Nephron progenitor cell (in vitro differentiated cells): ENCODE measurements around the gene TSPOAP1.

Source experiments
- DNase-seq: peaks from one replicate; pipeline ENCODE4 v3.0.0; 2021
- H3K27ac Mint-ChIP-seq: 2 replicates; pipeline ENCODE4 v1.8.0; 2021; ENCODE audit warnings: mild to moderate bottlenecking, moderate library complexity, mixed read lengths
- H3K27me3 Mint-ChIP-seq: 2 replicates; pipeline ENCODE4 v1.8.0; 2021; ENCODE audit warnings: mild to moderate bottlenecking, low read depth, mixed read lengths; ENCODE audit not compliant: poor library complexity
- H3K36me3 Mint-ChIP-seq: 2 replicates; pipeline ENCODE4 v1.8.0; 2021; ENCODE audit warnings: low read depth, mixed read lengths
- H3K4me1 Mint-ChIP-seq: 2 replicates; pipeline ENCODE4 v1.8.0; 2021; ENCODE audit warnings: mixed read lengths
- H3K4me3 Mint-ChIP-seq: 2 replicates; pipeline ENCODE4 v1.8.0; 2021; ENCODE audit warnings: mild to moderate bottlenecking, moderate library complexity, mixed read lengths
- H3K9me3 Mint-ChIP-seq: 2 replicates; pipeline ENCODE4 v1.8.0; 2021; ENCODE audit warnings: mild to moderate bottlenecking, moderate library complexity, mixed read lengths
- TF ChIP-seq, protein P1 (sequence below): fragments of 200-600 bp; sonication (generic); IDR thresholded peaks from 2 replicates; pipeline ENCODE4 v1.5.0; 2021; ENCODE audit warnings: antibody characterized with exemption

The TSPOAP1 gene

DNA sequence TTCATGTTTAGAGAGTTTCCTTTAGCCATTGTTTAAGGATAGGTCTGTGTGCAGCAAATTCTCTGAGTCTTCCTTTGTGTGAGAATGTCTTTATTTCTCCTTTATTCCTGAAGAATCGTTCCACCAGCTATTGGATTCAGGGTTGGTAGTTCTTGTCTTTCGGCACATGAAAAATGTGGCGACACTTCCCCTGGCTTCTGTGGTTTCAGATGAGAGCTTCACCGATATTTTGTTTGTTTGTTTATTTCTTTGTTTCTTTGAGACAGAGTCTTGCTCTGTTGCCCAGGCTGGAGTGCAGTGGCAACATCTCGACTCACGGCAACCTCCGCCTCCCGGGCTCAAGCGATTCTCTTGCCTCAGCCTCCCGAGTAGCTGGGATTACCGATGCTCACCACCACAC lies 66.4 kb downstream of the TSPOAP1 start:
- TF ChIP-seq, protein P1, sequence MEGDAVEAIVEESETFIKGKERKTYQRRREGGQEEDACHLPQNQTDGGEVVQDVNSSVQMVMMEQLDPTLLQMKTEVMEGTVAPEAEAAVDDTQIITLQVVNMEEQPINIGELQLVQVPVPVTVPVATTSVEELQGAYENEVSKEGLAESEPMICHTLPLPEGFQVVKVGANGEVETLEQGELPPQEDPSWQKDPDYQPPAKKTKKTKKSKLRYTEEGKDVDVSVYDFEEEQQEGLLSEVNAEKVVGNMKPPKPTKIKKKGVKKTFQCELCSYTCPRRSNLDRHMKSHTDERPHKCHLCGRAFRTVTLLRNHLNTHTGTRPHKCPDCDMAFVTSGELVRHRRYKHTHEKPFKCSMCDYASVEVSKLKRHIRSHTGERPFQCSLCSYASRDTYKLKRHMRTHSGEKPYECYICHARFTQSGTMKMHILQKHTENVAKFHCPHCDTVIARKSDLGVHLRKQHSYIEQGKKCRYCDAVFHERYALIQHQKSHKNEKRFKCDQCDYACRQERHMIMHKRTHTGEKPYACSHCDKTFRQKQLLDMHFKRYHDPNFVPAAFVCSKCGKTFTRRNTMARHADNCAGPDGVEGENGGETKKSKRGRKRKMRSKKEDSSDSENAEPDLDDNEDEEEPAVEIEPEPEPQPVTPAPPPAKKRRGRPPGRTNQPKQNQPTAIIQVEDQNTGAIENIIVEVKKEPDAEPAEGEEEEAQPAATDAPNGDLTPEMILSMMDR, result no peak
- no peaks in the 10 kb centered on the region for H3K4me1 Mint-ChIP-seq
- no peak overlapping the region for H3K27ac Mint-ChIP-seq
- H3K4me3 Mint-ChIP-seq, result no peak overlapping the region
- peaks cover 12% of the 10 kb centered on the region for H3K9me3 Mint-ChIP-seq
- H3K36me3 Mint-ChIP-seq, result no peaks in the 10 kb centered on the region
- peaks cover 89% of the 10 kb centered on the region for H3K27me3 Mint-ChIP-seq
- DNase-seq, result no peak

DNA sequence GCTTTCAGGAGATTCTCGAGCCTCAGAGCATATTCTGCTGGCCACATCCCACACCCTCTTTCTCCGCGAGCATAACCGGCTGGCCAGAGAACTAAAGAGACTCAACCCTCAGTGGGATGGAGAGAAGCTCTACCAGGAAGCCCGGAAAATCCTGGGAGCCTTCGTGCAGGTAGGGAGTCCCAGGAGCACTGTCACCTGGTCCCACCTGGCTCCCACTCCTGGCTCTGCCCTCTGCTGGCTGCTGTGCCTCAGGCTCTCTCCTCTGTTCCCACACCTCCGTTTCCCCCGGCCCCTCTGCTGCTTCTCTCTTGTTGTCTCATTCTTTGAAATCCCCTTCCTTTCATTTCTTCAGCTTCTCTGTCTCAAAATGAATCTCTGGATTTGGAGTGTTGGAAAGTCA lies 73.8 kb downstream of the TSPOAP1 start:
- TF ChIP-seq, protein P1, result no peak
- Mint-ChIP-seq H3K9me3 (peaks cover 8% of the 10 kb centered on the region), H3K4me3 (no peak overlapping the region), H3K27ac (no peak overlapping the region), H3K36me3 (no peaks in the 10 kb centered on the region), H3K4me1 (no peaks in the 10 kb centered on the region), H3K27me3 (peaks cover 97% of the 10 kb centered on the region)
- DNase-seq, result no peak

DNA sequence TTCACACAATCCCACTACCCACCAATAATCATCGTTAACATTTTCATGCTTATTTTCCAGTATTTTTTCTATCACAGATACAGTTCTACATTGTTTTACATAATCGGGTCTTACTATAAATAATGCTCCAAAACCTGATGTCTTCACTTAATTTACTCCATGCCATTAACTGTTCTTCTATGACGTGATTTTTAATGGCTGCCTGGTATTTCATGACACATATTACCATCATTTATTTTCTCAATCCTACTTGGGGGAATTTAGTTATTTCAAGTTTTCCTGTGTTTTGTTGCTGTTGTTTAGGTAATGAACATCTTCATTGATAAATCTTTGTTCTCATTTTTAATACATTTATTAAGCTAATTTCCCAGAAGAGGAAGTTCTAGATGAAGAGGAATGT lies 75.5 kb downstream of the TSPOAP1 start:
- Mint-ChIP-seq H3K4me3 (no peak overlapping the region), H3K27me3 (peaks cover 97% of the 10 kb centered on the region), H3K9me3 (peaks cover 8% of the 10 kb centered on the region), H3K27ac (no peak overlapping the region), H3K4me1 (no peaks in the 10 kb centered on the region), H3K36me3 (no peaks in the 10 kb centered on the region)
- TF ChIP-seq, protein P1, result no peak
- no peak for DNase-seq

DNA sequence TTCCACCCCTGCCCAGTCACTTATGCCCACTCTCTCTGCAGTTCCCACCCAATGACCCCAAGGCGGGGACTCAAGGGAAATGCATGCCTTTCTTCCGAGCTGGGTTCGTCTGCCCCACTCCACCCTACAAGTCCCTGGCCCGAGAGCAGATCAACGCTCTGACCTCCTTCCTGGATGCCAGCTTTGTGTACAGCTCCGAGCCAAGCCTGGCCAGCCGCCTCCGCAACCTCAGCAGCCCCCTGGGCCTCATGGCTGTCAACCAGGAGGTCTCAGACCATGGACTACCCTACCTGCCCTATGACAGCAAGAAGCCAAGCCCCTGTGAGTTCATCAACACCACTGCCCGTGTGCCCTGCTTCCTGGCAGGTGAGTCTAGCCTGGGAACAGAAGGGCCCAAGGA lies 76.5 kb downstream of the TSPOAP1 start:
- DNase-seq, result no peak
- Mint-ChIP-seq H3K36me3 (no peaks in the 10 kb centered on the region), H3K4me1 (no peaks in the 10 kb centered on the region), H3K4me3 (no peak overlapping the region), H3K9me3 (peaks cover 8% of the 10 kb centered on the region), H3K27ac (no peak overlapping the region), H3K27me3 (peaks cover 97% of the 10 kb centered on the region)
- TF ChIP-seq, protein P1, result no peak
